KOPT-K1 (cell line): Measurements from ENCODE around the gene CDH1.

Experiments used
- H3K27ac ChIP-seq: fragments of 200-600 bp; sonication (generic); 2 replicates; pipeline ENCODE4 v1.5.1; 2016; ENCODE audit warnings: antibody characterized with exemption, mild to moderate bottlenecking, low read depth, low read length; ENCODE audit not compliant: poor library complexity, severe bottlenecking
- H3K36me3 ChIP-seq: fragments of 200-600 bp; sonication (generic); 2 replicates; pipeline ENCODE4 v1.5.1; 2017; ENCODE audit warnings: antibody characterized with exemption, mild to moderate bottlenecking, low read length, moderate library complexity; ENCODE audit not compliant: insufficient read depth
- H3K9me3 ChIP-seq: fragments of 200-600 bp; sonication (generic); 2 replicates; pipeline ENCODE4 v1.5.1; 2017; ENCODE audit warnings: antibody characterized with exemption, low read length, mild to moderate bottlenecking; ENCODE audit not compliant: insufficient read depth, poor library complexity, severe bottlenecking

The CDH1 gene

GRCh38 chr16:68718590-68718989, 18.5 kb upstream of the CDH1 start:
- Histone ChIP-seq H3K36me3 (no peaks in the 10 kb centered on the region), H3K9me3 (no peaks in the 10 kb centered on the region), H3K27ac (no peak overlapping the region)

GRCh38 chr16:68719993-68720489, 17.1 kb upstream of the CDH1 start:
- no peaks in the 10 kb centered on the region for H3K36me3 ChIP-seq
- no peaks in the 10 kb centered on the region for H3K9me3 ChIP-seq
- no peak overlapping the region for H3K27ac ChIP-seq

- no peaks in the 10 kb centered on the region for H3K9me3 ChIP-seq
- H3K27ac ChIP-seq = no peak overlapping the region
- H3K36me3 ChIP-seq = no peaks in the 10 kb centered on the region
These were observed 14.7 kb upstream of the CDH1 start for GRCh38 chr16:68722119-68723024.

GRCh38 chr16:68724797-68725196, 12.3 kb upstream of the CDH1 start:
- H3K27ac ChIP-seq = no peak overlapping the region
- H3K36me3 ChIP-seq = no peaks in the 10 kb centered on the region
- H3K9me3 ChIP-seq = no peaks in the 10 kb centered on the region

- Histone ChIP-seq H3K27ac (no peak overlapping the region), H3K36me3 (no peaks in the 10 kb centered on the region), H3K9me3 (no peaks in the 10 kb centered on the region)
These were observed 8.6 kb upstream of the CDH1 start for GRCh38 chr16:68728523-68728922.

GRCh38 chr16:68731637-68732036, 5.5 kb upstream of the CDH1 start:
- H3K27ac ChIP-seq = no peak overlapping the region
- H3K36me3 ChIP-seq = no peaks in the 10 kb centered on the region

GRCh38 chr16:68732042-68732680, 4.9 kb upstream of the CDH1 start:
- H3K9me3 ChIP-seq = no peaks in the 10 kb centered on the region
- H3K36me3 ChIP-seq = no peaks in the 10 kb centered on the region
- H3K27ac ChIP-seq = no peak overlapping the region

More at GRCh38 chr16:68731637-68732036, 5.5 kb upstream of the CDH1 start:
- no peaks in the 10 kb centered on the region for H3K9me3 ChIP-seq

GRCh38 chr16:68732741-68733399, 4.2 kb upstream of the CDH1 start:
- no peaks in the 10 kb centered on the region for H3K36me3 ChIP-seq
- no peaks in the 10 kb centered on the region for H3K9me3 ChIP-seq
- no peak overlapping the region for H3K27ac ChIP-seq

GRCh38 chr16:68733570-68733969, 3.5 kb upstream of the CDH1 start:
- no peaks in the 10 kb centered on the region for H3K9me3 ChIP-seq
- no peaks in the 10 kb centered on the region for H3K36me3 ChIP-seq
- H3K27ac ChIP-seq = no peak overlapping the region

GRCh38 chr16:68734782-68735181, 2.3 kb upstream of the CDH1 start:
- Histone ChIP-seq H3K27ac (no peak overlapping the region), H3K36me3 (no peaks in the 10 kb centered on the region), H3K9me3 (no peaks in the 10 kb centered on the region)

- Histone ChIP-seq H3K9me3 (no peaks in the 10 kb centered on the region), H3K27ac (no peak overlapping the region), H3K36me3 (no peaks in the 10 kb centered on the region)
These were observed 531 bp upstream of the CDH1 start for GRCh38 chr16:68736561-68736960.

- H3K36me3 ChIP-seq = no peaks in the 10 kb centered on the region
- H3K9me3 ChIP-seq = no peaks in the 10 kb centered on the region
- H3K27ac ChIP-seq = no peak overlapping the region
These were observed 888 bp downstream of the CDH1 start for GRCh38 chr16:68737730-68738629.

GRCh38 chr16:68739964-68740627, 3.0 kb downstream of the CDH1 start:
- no peaks in the 10 kb centered on the region for H3K36me3 ChIP-seq
- no peaks in the 10 kb centered on the region for H3K9me3 ChIP-seq
- H3K27ac ChIP-seq = no peak overlapping the region
